ENCODE measurements around the gene ZPBP2.
"Not testable (repeated sequence)": the region's sequence is repeated elsewhere in the genome, so short reads cannot be mapped to it uniquely, and the experiment has no call there.

ZPBP2 gene

GRCh38 chr17:39855911-39856649 is 11.9 kb upstream of the ZPBP2 start:
- DNase-seq: not testable (repeated sequence)

GRCh38 chr17:39861235-39861634 is 6.8 kb upstream of the ZPBP2 start:
- no peak for DNase-seq

GRCh38 chr17:39863244-39863917 is 4.6 kb upstream of the ZPBP2 start:
- DNase-seq: no peak

GRCh38 chr17:39863918-39864746 is 3.9 kb upstream of the ZPBP2 start, which contains the start of gene IKZF3:
IKZF3 (minus strand) TSS chr17:39864312; CDS start chr17:39864126, 186 bp downstream.
- DNase-seq: peak; percentile 84

- DNase-seq: no peak
These were observed 1.8 kb upstream of the ZPBP2 start for GRCh38 chr17:39866013-39866730.

- peak; percentile 78 for DNase-seq
These were observed 720 bp upstream of the ZPBP2 start for GRCh38 chr17:39867084-39867879.

- DNase-seq: no peak
These were observed 546 bp downstream of the ZPBP2 start for GRCh38 chr17:39868554-39868942.

DNA sequence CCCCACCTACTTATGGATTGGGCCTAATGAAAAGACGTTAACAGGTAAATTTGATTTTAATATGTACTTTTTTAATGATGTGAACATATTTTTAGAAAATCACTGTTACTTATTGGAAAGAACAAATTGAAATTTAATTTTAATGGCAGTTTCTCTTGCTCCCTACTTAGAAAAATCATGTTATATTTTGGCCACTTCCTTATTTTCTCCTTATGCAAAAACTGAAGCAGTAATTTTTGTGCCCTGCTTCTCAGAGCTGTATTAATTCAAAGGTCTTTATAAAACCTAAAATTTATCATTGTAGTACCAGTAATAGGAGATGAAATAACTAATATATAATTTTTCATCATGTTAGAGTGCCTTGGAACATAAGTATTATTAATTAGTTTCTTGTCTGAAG is 2.8 kb downstream of the ZPBP2 start:
- DNase-seq: no peak

DNA sequence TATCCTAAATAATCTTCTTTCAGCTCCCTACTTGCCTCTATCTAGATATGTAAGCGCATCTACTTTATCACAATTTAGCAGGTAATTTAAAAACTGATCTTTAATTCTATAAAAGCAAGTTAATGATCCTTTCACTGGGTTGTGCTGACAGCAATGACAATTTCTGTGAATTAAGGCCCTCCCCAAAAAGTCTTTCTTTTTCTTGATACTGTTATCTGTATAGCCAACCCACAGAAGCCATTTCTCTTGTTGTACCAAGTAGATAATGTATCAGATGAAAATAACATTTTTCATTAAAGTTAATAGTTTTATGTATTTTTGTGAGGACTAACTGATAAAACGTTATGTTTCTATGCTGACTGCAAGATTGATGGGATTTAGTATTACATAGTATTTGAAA is 3.8 kb downstream of the ZPBP2 start:
- DNase-seq: no peak

DNA sequence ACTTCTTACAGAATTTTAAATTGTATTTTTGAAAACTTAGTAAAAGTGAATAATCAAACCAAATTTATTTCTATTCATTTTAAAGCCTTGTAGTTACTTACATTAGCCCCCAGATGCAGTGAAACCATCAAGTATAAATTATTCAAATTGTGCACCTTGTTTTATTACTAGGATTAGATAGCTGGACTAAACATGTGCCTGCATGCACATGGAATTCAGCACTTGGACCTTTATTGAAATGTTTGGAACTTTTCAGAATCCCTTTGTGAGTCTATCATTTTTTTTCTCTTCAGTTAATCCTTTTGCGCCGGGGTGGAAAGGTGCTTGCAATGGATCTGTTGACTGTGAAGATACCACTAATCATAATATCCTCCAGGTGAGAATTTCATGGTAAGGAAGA is 4.7 kb downstream of the ZPBP2 start:
- DNase-seq: no peak

DNA sequence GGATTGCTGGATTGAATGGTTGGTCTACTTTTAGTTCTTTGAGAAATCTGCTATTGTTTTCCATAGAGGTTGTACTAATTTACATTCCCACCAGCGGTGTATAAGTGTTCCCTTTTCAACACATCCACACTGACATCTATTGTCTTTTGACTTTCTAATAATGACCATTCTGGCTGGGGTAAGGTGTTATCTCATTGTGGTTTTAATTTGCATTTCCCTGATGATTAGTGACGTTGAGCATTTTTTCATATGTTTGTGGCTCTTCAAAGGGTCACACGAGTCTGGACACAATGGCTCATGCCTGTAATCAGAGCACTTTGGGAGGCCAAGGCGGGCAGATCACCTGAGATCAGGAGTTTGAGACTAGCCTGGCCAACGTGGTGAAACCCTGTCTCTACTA is 18.1 kb downstream of the ZPBP2 start:
- not testable (repeated sequence) for DNase-seq

GRCh38 chr17:39887078-39887477 is 19.1 kb downstream of the ZPBP2 start:
- no peak for DNase-seq

DNA sequence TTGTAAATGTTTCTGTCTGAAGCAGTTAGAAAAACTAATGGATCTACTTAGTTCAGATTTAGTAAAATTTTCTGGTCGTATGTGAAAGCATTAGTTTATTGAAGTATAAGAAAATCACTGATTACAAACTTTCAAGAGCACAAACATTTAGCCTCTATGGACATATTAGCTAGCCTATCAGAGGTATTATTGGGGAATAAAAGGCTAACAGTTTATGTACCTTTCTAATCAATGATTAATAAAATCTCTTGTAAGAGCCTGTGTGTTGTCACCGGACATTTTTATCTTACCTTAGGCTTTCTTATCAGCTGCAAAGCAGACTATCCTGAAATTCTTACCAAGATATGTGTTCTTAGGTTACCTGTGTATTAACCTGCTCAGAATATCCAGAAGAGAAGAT is 21.2 kb downstream of the ZPBP2 start:
- DNase-seq: no peak

DNA sequence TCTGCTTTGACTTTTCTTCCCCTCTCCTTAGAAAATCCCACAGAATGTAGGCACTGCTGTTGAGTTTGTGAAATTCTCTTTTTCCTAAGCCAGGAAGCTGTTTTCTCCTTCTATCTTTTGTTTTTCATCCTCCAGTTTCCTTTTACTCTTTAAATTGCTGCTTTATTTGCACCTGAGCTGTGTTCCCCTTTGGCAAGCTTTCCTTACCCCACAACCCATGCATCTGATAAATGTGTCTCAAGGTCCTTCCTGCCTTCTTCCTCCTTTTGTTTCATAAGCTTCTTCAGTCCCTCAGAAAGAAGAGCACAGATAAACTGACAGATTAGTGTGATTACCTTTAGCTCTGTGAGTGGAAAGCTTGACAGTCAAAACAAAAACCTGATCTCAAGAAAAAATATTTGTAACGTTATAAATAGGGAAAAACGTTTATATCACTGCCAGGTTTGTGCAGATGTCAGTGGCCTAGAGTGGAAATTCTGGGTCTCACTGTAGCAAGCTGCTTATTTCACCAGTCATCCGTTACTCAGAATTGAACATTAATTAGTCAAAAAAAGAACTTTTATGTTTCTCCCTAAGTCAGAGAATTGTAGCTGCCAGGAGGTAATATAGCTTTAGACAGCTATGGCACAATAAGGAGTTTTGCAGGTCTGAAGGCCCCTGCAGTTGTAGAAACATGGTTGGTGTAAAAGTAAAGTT is 26.8 kb downstream of the ZPBP2 start:
- DNase-seq: no peak

GRCh38 chr17:39898088-39898487 is 30.1 kb downstream of the ZPBP2 start:
- DNase-seq: no peak

DNA sequence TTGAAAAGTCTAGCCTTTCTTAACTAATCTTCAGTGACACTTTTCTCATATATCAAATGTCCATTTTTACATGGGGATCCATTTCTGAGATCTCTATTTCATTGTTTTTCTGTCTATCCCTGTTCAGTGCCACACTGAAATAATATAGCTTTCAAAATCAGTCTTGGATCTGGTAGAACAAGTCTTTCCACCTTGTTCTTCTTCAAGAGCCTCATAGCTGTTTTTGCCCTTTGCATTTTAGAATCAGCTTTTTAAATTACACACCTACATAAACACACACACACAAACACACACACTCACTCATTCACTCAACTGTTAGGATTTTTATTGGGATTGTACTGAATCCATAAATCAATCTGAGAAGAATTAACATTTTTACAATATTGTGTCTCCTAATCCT is 31.2 kb downstream of the ZPBP2 start:
- no peak for DNase-seq

GRCh38 chr17:39902027-39902426 is 34.0 kb downstream of the ZPBP2 start:
- DNase-seq: not testable (repeated sequence)

GRCh38 chr17:39903158-39903884 is 35.3 kb downstream of the ZPBP2 start:
- DNase-seq: peak; percentile 28

DNA sequence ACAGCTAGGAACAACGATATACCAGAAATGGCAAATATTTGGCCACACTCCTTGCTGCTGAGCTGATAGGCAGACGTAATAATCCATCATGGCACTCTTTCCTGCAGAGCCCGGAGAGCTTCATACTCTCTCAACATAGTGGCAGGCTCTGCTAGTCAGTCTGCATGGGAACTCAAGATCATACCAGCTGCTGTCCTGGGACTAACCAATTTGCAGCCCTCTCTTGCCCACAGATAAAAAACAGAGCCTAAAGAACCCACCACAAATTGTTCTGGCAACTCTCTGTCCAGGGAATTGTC is 36.9 kb downstream of the ZPBP2 start:
- no peak for DNase-seq

DNA sequence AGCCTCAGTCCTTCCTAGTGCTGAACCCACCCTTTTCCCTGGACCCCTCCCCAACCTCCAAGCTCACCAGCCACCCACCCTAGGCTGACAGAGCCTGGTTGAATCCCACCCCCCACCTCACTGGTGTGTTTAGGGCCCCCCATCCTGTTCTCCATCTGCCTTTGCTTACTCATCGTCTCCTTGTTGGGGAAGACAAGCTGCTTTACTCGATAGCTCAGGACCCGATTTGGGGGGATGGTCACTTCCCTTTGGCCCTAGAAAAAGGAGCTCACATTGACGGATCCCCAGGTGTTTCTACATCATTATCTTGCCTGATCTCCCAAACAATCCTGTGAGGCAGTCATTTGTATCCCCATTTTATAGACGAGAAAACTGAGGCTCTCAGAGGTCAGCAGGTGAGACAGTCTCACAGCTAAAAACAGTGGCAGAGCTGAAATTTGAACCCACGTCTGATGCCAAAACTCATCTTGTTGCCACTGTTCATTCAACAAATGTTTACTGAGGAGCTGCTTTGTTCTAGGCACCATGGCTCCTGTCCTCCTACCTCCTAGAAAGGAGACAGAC is 40.9 kb downstream of the ZPBP2 start:
- no peak for DNase-seq

GRCh38 chr17:39913989-39914388 is 46.0 kb downstream of the ZPBP2 start:
- no peak for DNase-seq
